Measurements from ENCODE around the gene TBC1D25. TPM values are rescaled to one million over a fixed set of nuclear protein-coding genes. Genes with fewer than 3 reads are reported as not detected.
A peak's percentile ranks its signal among the peaks of the same experiment; 100 is the strongest.

TBC1D25 gene
- total and polyA plus RNA-seq, 12 donors, result 6.1 to 22.6 (median 18.2) TPM

- no peak for DNase-seq
- Histone ChIP-seq H3K27ac (no peak overlapping the region), H3K4me1 (peaks cover 0 to 9% (median 3%) of the 10 kb centered on the region in 9 donors), H3K27me3 (no peaks in the 10 kb centered on the region), H3K4me3 (no peak overlapping the region), H3K36me3 (peaks cover 0 to 11% (median 0%) of the 10 kb centered on the region in 9 donors), H3K9me3 (no peaks in the 10 kb centered on the region)
- ATAC-seq, result no peak
- WGBS, 2 donors, result 91 to 96% methylated on average over 2 of the region's 2 CpGs
- TF ChIP-seq CTCF (IDR thresholded peaks at IDR 0.05), result no peak
- intact Hi-C loops (cut with DNase I), result no loop called here
Measured at GRCh38 chrX:48520455-48520854, 19.1 kb upstream of the TBC1D25 start.

- 44 to 47% methylated on average over 2 of the region's 2 CpGs for WGBS, 2 donors
- H3K36me3 ChIP-seq, result peaks cover 0 to 11% (median 0%) of the 10 kb centered on the region in 9 donors
- no peaks in the 10 kb centered on the region for H3K9me3 ChIP-seq
- peak overlapping the region in 8 of 10 donors; percentile 39 to 72 (median 62) for H3K4me3 ChIP-seq
- peak overlapping the region in 7 of 10 donors; percentile 64 to 76 (median 71) for H3K27ac ChIP-seq
- H3K4me1 ChIP-seq, result peaks cover 0 to 9% (median 3%) of the 10 kb centered on the region in 9 donors
- TF ChIP-seq CTCF (IDR thresholded peaks at IDR 0.05), result no peak
- H3K27me3 ChIP-seq, result no peaks in the 10 kb centered on the region
- no peak for ATAC-seq
- no peak for DNase-seq
- intact Hi-C loops (cut with DNase I), result no loop called here
Measured at GRCh38 chrX:48520976-48521352, 18.6 kb upstream of the TBC1D25 start.

GRCh38 chrX:48521353-48522243, 17.9 kb upstream of the TBC1D25 start, which contains the start of gene EBP:
Gene EBP (plus strand): TSS chrX:48521808. CDS start chrX:48523772, 1,964 bp downstream.
- intact Hi-C loops (cut with DNase I), result no loop called here
- WGBS, 2 donors, result 1 to 2% methylated on average over 38 to 63 of the region's 66 CpGs
- peak within 1 kb of the TSS in 9 of 10 donors; percentile 52 to 76 (median 71) for H3K27ac ChIP-seq
- H3K4me1 ChIP-seq, result peaks cover 0 to 9% (median 3%) of the 10 kb centered on the region in 9 donors
- no peak for TF ChIP-seq CTCF (IDR thresholded peaks at IDR 0.05)
- H3K9me3 ChIP-seq, result no peaks in the 10 kb centered on the region
- no peaks in the 10 kb centered on the region for H3K27me3 ChIP-seq
- peak; percentile 85 to 87 for DNase-seq
- H3K4me3 ChIP-seq, result peak within 1 kb of the TSS; percentile 32 to 72 (median 62)
- ATAC-seq, result peak; percentile 95 to 99 (median 98)
- peaks cover 0 to 17% (median 0%) of the 10 kb centered on the region in 9 donors for H3K36me3 ChIP-seq

- Histone ChIP-seq H3K27me3 (no peaks in the 10 kb centered on the region), H3K4me3 (peak overlapping the region; percentile 32 to 72 (median 62)), H3K36me3 (peaks cover 0 to 23% (median 0%) of the 10 kb centered on the region in 9 donors), H3K4me1 (peaks cover 0 to 9% (median 3%) of the 10 kb centered on the region in 9 donors), H3K9me3 (no peaks in the 10 kb centered on the region), H3K27ac (peak overlapping the region in 9 of 10 donors; percentile 52 to 76 (median 71))
- intact Hi-C loops (cut with DNase I), result no loop called here
- no peak for DNase-seq
- no peak for TF ChIP-seq CTCF (IDR thresholded peaks at IDR 0.05)
- ATAC-seq, result peak in 1 of 8 donors; percentile 6
- WGBS, 2 donors, result 3 to 10% methylated on average over 10 of the region's 10 CpGs
Measured at GRCh38 chrX:48522291-48522690, 17.2 kb upstream of the TBC1D25 start.

Measured in heart right ventricle (tissue), 16 donors.